Subcutaneous adipose tissue (tissue), 4 donors: ENCODE data around the gene LTBP4. TPM values are rescaled to one million over a fixed set of nuclear protein-coding genes. Genes with fewer than 3 reads are reported as not detected.

Experiments
- CTCF ChIP-seq: fragments of 450-650 bp; IDR thresholded peaks from one replicate; pipeline ENCODE4 v1.5.1; 2016; ENCODE audit warnings: low read depth, mild to moderate bottlenecking, control low read depth, antibody characterized with exemption, moderate library complexity
- total RNA-seq, 4 donors: library from RNA; depleted of rRNA; stranded (reverse); fragments of >200 nt; gene quantifications; one replicate each; pipeline ENCODE4 v1.1.0, GENCODE V29; 2016

Gene LTBP4
- total RNA-seq, 4 donors from 2014 or later, result 39.0 to 170 (median 78.7) TPM

GRCh38 chr19:40625406-40626120 lies 24.4 kb downstream of the LTBP4 start:
- no peak for TF ChIP-seq CTCF

- no peak for TF ChIP-seq CTCF
Measured at GRCh38 chr19:40626918-40627317, 25.7 kb downstream of the LTBP4 start.

GRCh38 chr19:40627486-40628279 lies 26.5 kb downstream of the LTBP4 start:
- TF ChIP-seq CTCF, result no peak

- TF ChIP-seq CTCF, result no peak
Measured at GRCh38 chr19:40629346-40629745, 28.2 kb downstream of the LTBP4 start.

- TF ChIP-seq CTCF, result no peak
Measured at GRCh38 chr19:40630571-40631160, 29.5 kb downstream of the LTBP4 start.

GRCh38 chr19:40632311-40633036 lies 31.3 kb downstream of the LTBP4 start:
- no peak for TF ChIP-seq CTCF
